Epithelial cell of prostate (primary cell): Measurements from ENCODE around the gene SLC23A3.

ENCODE experiments used
- DNase-seq: peaks from one replicate; pipeline ENCODE4 v3.0.0-alpha.2; 2011; ENCODE audit warnings: low read depth, low spot score
- H3K27ac ChIP-seq: fragments of 450-650 bp; 2 replicates; pipeline ENCODE4 v1.5.1; 2017; ENCODE audit warnings: mild to moderate bottlenecking

The SLC23A3 gene

GRCh38 chr2:219169930-219170654 lies at the start of gene SLC23A3:
SLC23A3 (minus strand) TSS chr2:219170029; CDS start chr2:219169984, 45 bp downstream.
- no peak within 1 kb of the TSS for H3K27ac ChIP-seq
- no peak for DNase-seq

GRCh38 chr2:219218732-219219701 lies 49.2 kb upstream of the SLC23A3 start, which contains the start of gene ABCB6:
ABCB6 (minus strand) TSS chr2:219218958; CDS start chr2:219218673, 285 bp downstream.
- DNase-seq = peak; percentile 14
- peak within 1 kb of the TSS; percentile 83 for H3K27ac ChIP-seq

GRCh38 chr2:219218217-219218731 lies 48.4 kb upstream of the SLC23A3 start:
- peak overlapping the region; percentile 83 for H3K27ac ChIP-seq
- DNase-seq = no peak

- no peak for DNase-seq
- no peak overlapping the region for H3K27ac ChIP-seq
These were observed 46.7 kb upstream of the SLC23A3 start for GRCh38 chr2:219216535-219216915.

GRCh38 chr2:219215871-219216534 lies 46.2 kb upstream of the SLC23A3 start:
- DNase-seq = no peak
- no peak overlapping the region for H3K27ac ChIP-seq

- H3K27ac ChIP-seq = no peak overlapping the region
- DNase-seq = no peak
These were observed 45.0 kb upstream of the SLC23A3 start for GRCh38 chr2:219214786-219215185.

GRCh38 chr2:219214141-219214540 lies 44.3 kb upstream of the SLC23A3 start:
- no peak overlapping the region for H3K27ac ChIP-seq
- no peak for DNase-seq

GRCh38 chr2:219213486-219214071 lies 43.8 kb upstream of the SLC23A3 start:
- no peak for DNase-seq
- no peak overlapping the region for H3K27ac ChIP-seq

- H3K27ac ChIP-seq = no peak overlapping the region
- no peak for DNase-seq
These were observed 43.2 kb upstream of the SLC23A3 start for GRCh38 chr2:219213026-219213415.

GRCh38 chr2:219210886-219211362 lies 41.1 kb upstream of the SLC23A3 start:
- no peak overlapping the region for H3K27ac ChIP-seq

GRCh38 chr2:219210196-219210885 lies 40.5 kb upstream of the SLC23A3 start:
- DNase-seq = no peak
- no peak overlapping the region for H3K27ac ChIP-seq

More at GRCh38 chr2:219210886-219211362, 41.1 kb upstream of the SLC23A3 start:
- DNase-seq = no peak

- no peak overlapping the region for H3K27ac ChIP-seq
- no peak for DNase-seq
These were observed 39.7 kb upstream of the SLC23A3 start for GRCh38 chr2:219209236-219210195.

GRCh38 chr2:219207884-219208740 lies 38.3 kb upstream of the SLC23A3 start:
- peak overlapping the region; percentile 79 for H3K27ac ChIP-seq
- DNase-seq = no peak

- peak overlapping the region; percentile 79 for H3K27ac ChIP-seq
These were observed 37.5 kb upstream of the SLC23A3 start for GRCh38 chr2:219207134-219207883.

GRCh38 chr2:219206328-219207133 lies 36.7 kb upstream of the SLC23A3 start, which contains the start of gene ZFAND2B:
ZFAND2B (plus strand) TSS chr2:219206782; CDS start chr2:219206988, 206 bp downstream.
- DNase-seq = peak; percentile 59
- peak within 1 kb of the TSS; percentile 79 for H3K27ac ChIP-seq

More at GRCh38 chr2:219207134-219207883, 37.5 kb upstream of the SLC23A3 start:
- DNase-seq = no peak

GRCh38 chr2:219205981-219206327 lies 36.1 kb upstream of the SLC23A3 start:
- H3K27ac ChIP-seq = peak overlapping the region; percentile 79
- DNase-seq = no peak
